Measurements from ENCODE around the gene MLH3. TPM values are rescaled to one million over a fixed set of nuclear protein-coding genes. Genes with fewer than 3 reads are reported as not detected.
A peak's percentile ranks its signal among the peaks of the same experiment; 100 is the strongest.

The MLH3 gene
- total RNA-seq, 1 experiment from 2014 or later, result 4.9 TPM

DNA sequence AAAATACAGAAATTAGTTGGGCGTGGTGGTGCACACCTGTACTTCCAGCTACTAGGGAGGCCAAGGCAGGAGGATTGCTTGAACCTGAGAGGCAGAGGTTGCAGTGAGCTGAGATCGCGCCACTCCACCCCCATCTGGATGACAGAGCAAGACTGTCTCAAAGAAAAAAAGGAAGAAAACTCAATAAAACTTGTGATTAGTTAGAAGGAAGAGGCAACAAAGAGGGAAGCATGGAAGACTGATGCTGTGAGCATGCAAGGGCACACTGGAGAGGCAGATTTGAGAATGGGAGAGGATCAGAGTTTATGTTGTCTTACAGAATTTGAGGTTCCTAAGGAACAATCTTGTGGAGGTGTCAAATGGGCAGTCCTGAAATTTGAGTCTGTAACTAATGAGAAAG is 15.4 kb upstream of the MLH3 start:
- DNase-seq (ENCODE audit: low spot score), result no peak

DNA sequence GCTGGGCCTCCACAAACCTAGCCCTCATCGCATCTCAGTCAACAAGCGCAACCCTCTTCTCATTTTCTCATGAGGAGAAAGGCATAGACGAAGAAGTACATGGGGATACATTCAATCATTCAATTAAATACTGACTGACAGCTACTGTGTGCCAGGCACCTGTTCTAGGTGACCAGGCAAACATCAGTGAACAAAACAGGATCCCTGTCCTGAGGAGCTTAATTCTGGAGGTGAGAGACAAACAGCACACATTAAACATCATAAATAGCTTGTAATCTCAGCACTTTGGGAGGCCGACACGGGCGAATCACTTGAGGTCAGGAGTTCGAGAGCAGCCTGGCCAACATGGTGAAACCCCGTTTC is 12.9 kb upstream of the MLH3 start:
- no peak for DNase-seq (ENCODE audit: low spot score)

DNA sequence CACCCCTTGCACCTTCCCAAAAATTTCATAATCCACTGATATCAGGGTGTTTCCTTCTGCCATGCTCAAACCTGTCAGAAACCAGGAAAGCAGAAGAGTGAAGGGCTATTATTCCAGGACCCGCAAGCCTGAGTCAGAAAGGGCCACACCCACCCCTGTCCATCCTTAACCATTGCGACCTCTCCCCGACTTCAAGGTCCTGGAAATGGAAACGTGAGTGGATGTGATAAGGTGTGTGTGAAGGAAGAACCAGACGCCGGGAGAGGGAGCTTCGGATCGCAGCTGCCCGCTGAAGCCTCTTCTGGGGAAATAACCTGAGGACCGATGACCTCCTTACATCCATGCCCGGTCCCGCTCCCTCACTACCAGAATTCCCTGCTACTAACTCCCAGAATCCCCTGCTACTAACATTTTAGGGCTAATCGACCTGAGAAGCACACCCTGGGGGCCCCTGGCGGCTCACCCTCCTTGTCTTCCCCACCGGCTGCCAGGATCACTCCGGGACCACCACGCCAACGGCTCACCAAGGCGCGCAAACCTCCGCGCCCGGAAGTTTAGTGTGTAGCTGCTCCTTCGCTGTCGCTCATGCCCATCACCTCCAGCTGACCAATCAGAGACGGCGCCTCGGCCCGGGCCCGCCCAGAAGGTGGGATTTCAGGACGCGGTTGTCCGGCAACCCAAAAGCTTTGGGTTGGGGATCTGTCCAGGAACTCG is 12.4 kb upstream of the MLH3 start, which contains the start of gene ACYP1:
ACYP1 (minus strand) TSS at position 534 of the 714 bp plus-strand sequence; CDS start at position 63, 471 bp downstream.
- DNase-seq (ENCODE audit: low spot score), result peak; percentile 72

GRCh38 chr14:75063013-75063412 is 11.7 kb upstream of the MLH3 start:
- no peak for DNase-seq (ENCODE audit: low spot score)

GRCh38 chr14:75060420-75060819 is 9.2 kb upstream of the MLH3 start:
- no peak for DNase-seq (ENCODE audit: low spot score)

- no peak for DNase-seq (ENCODE audit: low spot score)
Observed at GRCh38 chr14:75059642-75060041, 8.4 kb upstream of the MLH3 start.

DNA sequence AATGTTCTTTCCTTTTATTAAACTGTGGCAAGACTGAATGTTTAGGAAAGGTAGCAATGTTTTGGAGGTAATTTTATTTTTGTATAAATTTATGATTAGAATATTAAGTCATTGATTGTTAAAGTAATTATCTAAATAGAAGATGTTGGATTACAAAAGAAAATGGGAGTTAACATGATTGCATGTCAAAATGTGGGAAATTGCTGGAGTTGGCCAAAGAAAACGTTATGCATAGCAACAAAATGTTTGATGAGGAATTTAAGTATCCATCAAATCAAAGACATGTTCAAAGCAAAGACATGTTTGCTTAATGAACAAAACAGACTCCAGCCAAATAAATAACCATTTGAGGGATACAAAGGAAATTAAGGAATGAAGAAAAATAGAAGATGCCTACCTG is 3.2 kb upstream of the MLH3 start:
- DNase-seq (ENCODE audit: low spot score), result no peak

GRCh38 chr14:75053396-75054291 is 2.4 kb upstream of the MLH3 start:
- DNase-seq (ENCODE audit: low spot score), result no peak

DNA sequence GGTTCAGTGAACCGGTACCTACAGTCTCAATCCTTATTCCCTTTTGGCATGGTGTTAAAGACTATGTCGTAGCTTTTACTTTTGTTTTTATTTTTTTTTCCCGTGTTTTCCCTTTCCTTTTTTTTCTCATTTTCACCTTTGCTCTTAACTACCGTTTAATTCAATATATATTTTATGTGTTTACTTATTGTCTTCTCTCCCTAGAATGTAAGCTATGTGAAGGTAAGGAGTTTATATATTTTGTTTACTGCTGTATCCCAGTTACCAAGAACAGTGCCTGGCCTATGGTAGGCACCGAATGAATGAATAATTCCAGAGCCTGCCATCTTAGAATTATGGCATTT is 261 bp upstream of the MLH3 start:
- no peak for DNase-seq (ENCODE audit: low spot score)

- no peak for DNase-seq (ENCODE audit: low spot score)
Observed at GRCh38 chr14:75049731-75050201, 1.5 kb downstream of the MLH3 start.

DNA sequence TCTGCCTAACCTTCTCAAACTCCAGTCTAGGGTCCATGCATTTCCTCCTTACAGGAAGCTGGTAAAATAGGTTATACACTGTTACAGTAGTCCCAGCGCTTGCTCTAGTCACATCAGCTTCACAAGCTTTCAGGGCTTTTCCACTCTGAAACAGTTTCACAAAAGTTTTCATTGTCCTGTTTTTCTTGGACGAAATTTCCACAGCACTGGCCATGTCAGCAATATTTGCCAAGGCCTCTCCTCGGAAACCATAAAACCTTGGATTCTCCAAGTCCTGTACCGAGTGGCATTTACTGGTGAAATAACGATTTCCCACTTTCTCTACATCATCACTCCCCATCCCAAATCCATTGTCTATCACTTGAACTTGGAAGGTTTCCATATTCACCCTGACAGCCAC is 2.1 kb downstream of the MLH3 start:
- no peak for DNase-seq (ENCODE audit: low spot score)

GRCh38 chr14:75048101-75048500 is 3.2 kb downstream of the MLH3 start:
- DNase-seq (ENCODE audit: low spot score), result no peak

DNA sequence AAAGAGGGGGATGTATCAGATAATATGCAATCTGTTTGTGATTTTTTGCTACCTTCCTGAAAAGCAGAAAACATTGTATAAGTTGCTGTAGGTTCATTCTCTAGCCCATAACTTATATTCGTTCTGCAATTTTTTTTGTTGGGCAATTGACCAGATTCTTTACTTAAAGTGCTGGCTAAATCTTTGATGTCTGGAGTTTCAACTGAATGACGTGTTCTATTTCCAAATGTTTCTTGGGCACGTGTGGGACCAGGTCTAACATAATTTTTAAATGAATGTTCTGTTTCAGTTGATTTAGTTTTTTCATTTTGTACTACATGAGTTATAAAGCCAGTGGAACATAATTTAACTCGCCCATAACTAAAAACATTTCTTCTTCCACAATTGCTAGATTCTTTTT is 3.8 kb downstream of the MLH3 start:
- no peak for DNase-seq (ENCODE audit: low spot score)

- no peak for DNase-seq (ENCODE audit: low spot score)
Observed at GRCh38 chr14:75046899-75047298, 4.4 kb downstream of the MLH3 start.

DNA sequence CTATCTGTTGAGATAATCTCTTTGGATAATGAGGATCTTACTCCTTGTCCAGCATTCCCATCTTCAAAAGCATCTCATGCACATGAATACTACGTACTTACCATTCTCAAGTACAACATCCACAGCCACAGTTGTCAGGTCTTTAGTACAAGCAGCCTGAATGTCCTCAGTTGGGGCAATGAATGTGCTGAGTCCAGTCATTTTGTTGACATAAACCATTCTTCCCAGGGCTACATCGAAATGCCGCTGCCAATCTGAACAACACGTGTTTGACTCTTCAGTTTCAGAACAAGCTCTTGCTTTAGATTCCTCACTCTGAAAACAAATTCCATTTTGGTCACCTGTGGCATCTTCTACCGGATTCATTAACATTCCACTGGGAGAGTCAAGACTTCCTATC is 5.0 kb downstream of the MLH3 start:
- DNase-seq (ENCODE audit: low spot score), result no peak

GRCh38 chr14:75044752-75045151 is 6.5 kb downstream of the MLH3 start:
- DNase-seq (ENCODE audit: low spot score), result no peak

DNA sequence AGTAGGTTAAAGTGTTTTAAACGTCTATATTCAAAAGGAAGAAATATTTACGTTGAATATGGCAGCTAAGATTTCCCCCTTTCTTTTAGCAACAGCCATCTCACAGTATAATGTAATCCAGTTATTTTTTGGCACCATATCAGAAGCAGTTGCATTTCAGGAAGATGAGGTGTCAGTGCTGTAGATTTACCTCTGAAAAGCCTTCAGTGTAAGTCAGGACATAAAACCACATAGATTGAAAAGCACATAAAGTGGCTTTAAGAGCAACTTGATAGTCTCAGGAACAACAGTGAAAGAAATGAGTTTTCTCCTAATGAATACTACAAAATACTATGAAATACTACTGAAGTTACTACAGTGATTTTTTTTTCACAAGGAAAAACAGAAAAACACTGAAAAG is 6.9 kb downstream of the MLH3 start:
- DNase-seq (ENCODE audit: low spot score), result peak; percentile 38

GRCh38 chr14:75042035-75042434 is 9.2 kb downstream of the MLH3 start:
- no peak for DNase-seq (ENCODE audit: low spot score)

DNA sequence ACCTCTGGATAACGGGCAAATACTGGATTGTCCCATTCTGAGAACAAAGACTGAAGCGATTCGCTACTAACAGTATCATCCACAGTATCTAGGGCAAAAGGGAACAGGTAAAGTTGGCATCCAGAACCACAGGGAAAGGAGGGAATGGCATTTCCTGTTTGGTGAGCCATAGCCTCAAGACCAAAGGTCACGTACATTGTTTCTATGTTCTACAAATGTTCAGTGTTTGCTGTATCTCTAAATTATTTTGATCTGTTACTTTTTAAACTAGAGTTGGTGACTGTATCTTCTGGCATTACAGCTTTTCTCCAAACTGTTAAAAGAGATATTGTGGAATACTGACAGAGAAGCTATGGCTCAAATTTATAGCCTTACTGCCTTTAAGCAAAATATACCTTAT is 9.7 kb downstream of the MLH3 start:
- DNase-seq (ENCODE audit: low spot score), result peak; percentile 39

DNA sequence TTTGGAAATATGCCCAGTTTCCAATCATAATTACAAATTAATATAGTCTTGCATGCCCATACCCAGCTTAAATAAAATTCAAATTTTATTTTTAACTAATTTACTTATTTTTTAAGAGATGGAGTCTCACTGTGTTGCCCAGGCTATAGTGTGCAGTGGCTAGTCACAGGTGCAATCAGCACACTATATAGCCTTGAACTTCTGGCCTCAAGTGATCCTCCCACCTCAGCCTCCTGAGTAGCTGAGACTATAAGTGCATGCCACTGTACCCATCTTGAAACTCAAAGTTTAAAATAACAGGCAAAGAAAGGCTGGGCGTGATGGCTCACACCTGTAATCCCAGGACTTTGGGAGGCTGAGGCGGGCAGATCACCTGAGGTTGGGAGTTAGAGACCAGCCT is 10.3 kb downstream of the MLH3 start:
- DNase-seq (ENCODE audit: low spot score), result no peak

- DNase-seq (ENCODE audit: low spot score), result no peak
Observed at GRCh38 chr14:75040507-75040906, 10.8 kb downstream of the MLH3 start.

DNA sequence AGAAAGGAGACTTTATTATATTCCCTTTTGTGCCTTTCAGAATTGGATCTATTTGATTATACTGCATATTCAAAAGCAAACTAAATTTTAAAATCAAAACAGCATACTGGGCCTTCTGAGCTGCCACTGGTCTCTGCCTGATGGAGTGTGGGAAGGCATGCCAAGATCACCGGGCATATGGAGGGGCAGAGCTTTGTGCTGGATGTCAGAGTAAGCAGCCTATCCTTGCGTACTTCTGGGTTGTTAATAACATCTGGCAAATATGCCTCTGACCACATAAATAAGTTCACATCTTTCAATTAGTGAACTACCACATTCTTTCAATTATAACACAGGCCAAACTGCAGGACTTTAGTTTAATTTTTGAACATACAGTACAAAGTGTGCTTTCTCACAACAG is 18.3 kb downstream of the MLH3 start:
- no peak for DNase-seq (ENCODE audit: low spot score)

- DNase-seq (ENCODE audit: low spot score), result no peak
Observed at GRCh38 chr14:75030147-75030546, 21.1 kb downstream of the MLH3 start.
